ENCODE results near the gene RDH5.

DNA sequence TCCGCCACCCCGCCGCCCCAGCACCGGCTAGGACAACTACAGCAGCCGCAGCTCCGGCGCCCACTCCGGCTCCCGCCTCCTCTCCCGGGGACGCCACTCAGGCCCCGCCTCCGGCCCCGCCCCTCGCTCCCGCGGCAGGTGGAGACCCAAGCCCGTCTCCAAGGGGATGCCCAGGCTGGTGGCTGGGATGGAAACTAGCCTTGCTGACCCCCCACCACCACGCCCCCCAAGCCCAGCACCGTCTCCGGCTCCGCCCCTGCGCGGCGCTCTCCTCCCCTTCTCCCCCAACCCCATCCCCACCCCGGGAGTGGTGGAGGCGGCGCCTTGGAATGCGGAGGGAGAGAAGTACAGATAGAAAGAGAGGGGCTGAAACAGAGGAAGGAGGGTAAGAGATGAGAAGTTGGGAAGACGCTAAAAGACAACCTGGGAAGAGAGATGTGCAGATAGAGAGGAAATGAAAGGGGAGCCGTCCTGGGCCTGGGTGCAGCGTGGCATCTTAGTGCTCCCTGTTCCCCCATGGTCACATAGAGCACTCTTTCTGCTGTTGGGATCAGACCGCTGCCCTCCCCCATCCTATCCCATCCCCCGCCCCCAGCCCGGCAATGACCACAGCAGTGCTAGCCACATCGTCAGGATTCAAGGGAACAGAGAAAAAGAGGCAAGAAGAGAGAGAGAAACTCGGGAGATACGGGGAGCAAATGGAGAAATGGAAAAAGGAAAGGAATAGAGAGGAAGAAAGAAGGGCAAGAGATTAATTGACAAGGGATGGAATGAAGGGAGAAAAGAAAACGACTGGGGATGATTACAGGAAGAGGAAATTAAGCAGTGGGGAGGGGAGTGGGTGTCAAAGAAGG is 12.1 kb upstream of the RDH5 start, which contains the start of gene ITGA7:
- TF ChIP-seq POLR2A (IDR thresholded peaks at IDR 0.05; ENCODE audit: low read depth) (no peak), POLR2AphosphoS5 (IDR thresholded peaks at IDR 0.05) (peak; percentile 79 to 91)
